ENCODE data around the gene IGFBP2.

IGFBP2 gene

DNA sequence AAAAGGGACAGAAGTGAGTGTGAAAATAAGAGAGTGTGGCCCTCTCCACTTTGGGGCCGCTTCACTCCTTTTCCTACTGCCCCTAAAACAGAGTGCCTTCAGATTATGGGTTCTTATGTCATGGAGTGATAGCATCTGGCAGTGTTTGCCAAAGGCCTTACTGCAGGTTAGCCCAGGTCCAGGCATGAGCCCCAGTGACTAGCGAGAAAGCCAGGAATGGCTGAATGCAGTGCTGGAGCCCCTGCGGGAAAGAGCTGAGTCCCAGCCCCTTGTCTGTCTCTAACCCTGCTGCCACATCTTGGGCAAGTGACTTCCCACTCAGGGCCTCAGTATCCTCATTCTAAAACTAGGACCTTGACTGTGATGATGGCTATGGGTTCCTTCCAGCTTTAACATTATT, 56.2 kb downstream of the IGFBP2 start:
- no peak for DNase-seq

DNA sequence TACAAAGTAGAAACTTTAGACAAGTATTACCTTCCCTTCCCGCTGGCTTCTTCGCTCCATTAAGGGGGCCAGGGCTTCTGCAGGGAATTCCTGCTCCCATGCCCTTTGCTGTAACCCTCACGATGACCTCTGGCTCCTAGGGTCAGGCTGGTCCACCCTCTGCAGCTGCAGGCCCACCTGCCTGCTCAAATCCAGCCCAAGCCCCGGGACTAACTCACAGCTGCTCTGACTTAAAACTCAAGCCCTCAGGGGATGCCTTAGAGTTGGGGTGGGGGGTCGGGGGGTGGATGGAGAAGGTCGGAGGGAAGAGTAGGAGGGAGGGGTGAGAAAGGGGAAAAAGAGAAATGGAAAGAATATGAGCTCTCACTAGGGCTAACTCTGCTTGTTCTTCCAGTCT, 57.2 kb downstream of the IGFBP2 start:
- no peak for DNase-seq

DNA sequence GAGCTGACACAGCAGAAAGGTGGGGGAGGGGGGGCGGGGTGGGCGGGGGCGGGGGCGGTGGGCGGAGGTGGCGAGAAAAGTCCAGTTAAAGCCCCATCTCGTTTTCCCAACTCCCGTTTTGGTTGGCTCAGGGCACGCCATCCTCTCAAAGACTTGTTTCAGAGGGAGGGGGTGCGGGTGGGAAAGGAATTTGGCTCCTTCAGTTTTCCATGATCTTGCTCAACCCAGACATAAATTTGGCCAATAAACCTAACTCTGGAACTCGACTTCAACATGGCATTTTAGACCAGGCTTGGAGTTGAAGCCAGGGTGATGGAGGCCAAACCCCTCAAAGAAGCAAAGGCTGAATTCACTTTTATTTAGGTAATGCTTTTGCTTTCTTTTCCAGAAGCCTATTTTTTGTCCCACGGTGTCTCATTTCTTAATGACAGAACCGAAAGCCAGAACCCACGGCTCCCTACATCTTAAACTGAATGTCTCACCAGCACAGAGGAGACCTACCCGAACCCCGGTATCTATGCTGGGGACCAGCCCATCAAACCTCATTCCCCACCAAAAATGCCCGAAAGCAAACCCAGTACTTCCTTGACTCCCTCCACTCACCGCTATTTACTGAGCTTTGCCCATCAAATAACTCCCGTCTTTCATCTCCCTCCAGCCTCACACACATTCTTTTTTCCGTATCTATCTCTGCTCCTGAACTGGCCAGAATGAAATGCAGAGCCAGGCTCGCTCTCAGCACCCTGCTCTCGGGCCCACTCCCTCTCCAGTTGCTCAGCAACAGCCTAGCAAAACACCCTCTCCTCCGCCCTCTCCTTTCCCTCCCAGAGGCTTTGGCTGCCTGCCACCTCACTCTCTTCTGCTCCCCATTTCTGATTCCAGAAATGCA, 57.9 kb downstream of the IGFBP2 start:
- no peak for DNase-seq

DNA sequence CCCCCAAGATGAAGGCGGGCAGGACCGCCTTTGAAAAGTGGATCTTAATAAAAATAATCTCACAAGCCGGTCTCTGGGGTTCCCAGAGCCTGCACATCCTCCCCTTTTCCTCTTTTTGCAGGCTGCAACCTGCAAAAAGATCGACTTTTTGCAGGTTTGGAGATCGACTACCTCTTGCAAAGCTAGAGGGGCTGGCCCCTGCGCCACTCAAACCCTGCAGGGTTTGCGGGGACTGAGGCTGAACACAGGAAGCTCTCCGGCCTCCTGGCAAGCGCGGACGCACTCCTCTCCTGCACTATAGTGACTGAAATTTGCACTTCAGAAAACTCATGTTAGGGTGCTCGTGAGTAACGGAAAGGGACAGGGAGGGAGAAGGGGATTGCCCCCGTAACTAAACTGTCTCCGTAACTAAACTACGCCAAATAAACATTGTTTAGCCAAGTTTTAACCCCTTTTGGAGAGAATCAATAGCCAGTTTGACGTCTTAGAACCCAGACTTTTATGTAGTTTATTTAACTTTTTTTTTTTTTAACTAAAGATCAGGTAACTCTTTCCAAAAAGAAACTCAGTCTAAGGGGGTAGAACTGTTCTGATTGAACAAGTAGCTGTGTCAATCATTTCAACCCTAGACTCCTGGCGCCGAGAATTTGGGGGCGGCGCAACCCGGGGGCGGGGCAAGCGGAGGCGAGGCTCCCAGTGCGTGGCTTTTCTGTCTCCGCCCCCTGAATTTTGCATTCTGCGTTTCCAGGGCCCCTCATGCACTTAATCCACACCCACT, 59.6 kb downstream of the IGFBP2 start:
- peak; percentile 71 for DNase-seq

DNA sequence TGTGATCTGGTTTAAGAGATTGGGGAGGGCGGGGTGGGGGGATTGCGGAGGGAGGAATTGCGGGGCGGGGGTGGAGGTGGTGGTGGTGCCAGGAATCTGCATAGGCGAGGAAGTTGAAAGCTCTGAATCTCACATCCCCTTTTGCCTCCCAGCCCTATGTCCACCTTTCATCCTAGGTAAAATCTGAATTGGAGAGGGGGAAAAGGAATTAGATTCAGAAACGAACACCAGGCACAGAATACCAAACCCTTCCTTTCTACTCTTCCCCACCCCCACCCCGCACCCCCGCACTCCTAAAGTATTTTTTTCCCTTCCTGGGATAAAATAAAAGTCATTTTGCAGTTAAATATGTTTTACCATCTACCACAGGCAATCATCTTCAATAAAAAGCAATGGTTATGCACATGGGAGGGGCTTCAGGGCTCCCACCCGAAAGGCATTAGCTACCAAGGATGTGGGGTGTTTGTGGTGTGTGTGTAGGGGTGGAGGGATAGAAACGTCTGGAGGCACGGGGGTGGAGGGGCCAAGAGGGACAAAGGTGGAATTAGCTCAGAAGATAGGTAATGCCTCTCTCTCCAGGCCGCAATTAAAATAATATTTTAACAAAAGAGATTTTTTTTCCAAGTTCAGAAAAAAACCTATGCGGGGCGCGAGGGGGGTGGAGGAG, 60.3 kb downstream of the IGFBP2 start:
- no peak for DNase-seq

DNA sequence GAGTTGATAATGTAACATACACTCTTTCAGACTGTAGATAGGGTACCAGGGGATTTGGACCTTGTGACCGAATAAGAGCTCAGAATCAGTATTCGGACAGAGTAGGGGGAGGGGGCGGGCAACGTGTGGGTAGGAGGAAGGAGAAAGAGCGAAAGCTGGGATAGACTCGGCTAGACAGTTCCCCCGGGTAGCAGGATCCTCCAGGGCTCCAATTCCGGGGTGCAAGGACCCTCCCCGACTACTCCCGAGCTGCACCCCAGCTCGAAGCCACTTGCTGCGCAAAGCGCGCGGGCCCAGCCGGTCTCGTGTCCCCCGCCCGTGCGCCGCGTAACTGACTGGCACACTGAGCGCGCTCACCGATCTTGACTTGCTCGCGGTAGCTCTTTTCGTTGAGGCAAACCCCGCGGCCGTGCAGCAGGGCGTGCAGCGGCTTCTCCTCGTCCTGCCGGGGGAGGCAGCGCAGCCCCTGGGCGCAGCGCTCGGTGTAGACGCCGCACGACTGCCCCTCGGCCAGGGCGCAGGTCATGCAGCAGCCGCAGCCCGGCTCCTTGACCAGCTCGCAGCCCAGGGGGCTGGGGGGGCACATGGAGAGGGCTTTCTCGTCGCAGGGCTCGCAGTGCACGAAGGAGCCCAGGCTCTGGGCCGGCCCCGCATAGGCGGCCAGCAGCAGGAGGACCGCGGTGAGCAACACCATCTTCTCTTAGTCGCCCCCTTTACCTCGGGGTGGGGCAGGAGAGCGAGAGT, 61.0 kb downstream of the IGFBP2 start:
- DNase-seq = no peak

DNA sequence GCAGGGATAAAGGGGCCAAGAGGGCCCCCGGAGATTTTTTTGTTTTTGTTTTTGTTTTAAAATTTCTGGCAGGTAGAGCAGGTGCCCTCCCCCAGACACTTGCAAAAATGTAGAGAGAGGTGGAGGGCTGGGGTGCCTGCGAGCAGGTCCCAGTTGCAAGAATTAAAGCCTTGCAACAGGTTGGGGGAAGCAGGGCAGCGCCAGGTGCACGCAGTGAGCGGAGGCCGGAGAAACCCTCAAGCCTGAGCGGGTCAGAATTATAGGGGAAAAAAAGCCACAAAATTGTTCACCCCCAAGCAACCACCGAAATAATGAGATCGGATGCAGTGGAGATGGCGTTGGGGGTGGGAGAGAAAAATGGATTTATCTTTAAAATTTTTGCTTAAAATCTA, 61.6 kb downstream of the IGFBP2 start:
- no peak for DNase-seq

DNA sequence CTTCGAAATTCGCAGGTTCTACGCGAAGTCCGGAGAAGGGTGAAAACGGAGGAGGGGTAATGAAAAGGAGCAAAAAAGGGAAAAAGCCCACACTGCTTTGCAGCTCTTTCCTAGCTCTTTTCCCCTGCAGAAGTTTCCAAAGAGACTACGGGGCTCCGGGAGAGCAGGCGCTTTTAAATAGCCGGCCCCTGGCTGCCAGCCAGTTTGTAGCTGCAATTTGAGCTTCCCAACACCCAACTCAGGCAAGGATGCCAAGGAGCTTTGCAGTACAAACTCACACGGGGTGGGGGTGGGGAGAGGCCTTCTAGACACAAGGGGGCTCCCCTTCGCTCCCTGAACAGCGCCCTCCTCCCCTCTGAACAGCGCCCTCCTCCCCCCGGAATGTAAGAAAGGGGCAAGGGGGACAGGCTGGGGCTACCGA, 62.2 kb downstream of the IGFBP2 start, which contains the start of gene IGFBP5:
IGFBP5 (minus strand) TSS at position 149 of the 421 bp plus-strand sequence. CDS start 774 bp downstream, outside the sequence.
- DNase-seq = no peak

DNA sequence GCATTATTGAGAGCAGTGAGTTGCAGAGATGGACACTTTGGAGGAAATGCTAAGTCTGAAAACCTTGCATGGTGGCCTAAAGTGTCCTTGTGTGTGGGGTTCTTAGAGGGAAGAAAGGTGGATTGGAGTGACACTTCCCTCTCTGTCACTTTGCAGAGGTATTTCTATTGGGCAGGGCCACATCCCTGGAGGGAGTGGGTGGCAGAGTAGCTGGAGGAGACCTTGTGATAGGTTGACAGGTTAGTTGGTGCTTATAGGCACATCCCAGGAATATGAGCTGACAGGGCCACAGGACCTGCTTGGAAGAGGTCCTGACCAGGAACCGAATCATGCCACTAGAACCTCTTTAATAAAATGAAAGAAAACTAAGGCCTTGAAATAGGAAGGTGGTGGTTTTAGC, 63.1 kb downstream of the IGFBP2 start:
- no peak for DNase-seq

DNA sequence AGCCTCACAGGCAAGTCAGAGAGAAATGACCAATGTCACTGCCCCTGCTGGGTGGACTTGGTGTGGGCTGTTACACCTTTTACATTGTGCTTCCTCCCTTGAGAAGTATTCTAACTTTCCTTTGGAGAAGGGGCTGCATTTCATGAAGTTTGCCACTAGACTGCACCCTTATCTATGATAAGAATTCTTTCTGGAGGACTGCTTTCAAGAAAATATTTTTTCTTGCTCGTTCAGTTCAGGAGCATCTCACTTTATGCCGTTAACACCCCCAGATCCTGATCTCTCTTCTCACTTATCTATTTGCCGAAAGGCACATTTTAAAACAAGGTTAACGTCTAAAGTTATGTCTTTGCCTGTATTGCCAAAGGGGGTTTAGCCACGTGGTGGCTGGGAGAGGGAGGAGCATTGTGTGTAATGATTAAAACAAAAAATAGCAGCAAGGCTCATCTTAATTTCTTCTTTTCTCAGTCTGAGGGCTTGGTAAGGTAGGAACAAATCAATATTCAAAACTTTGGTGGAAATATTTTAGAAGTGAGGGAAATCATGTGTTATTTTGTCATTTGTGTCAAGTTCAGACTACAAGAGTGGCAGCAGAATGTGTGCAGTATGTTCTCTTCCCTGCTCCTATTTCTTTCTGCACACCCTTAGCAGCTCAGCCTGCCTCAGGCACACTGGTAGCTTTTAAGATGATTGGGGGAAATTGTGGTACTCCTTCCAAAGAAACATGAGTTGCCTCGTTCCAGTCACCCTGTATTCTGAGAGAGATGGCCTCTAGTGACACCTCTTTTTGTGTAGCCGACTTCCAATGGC, 63.7 kb downstream of the IGFBP2 start:
- DNase-seq = no peak

DNA sequence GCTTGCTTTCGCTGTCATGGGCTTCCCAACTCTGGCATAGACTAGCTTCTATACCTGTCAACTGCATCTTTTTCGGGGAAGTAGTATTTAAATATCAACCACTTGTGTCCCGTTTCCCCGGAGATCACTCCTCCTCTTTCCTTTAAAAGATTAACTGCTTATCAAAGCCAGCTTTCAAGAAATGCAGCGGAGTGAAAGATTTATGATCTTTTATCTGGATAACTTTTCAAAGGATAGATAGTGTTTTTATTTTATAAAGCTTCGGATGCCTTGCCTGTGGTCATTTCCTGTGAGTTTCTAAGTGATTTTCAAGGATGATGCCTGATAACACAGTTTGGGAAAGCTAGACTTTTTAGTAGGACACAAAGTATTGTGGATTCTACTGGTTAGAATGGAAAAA, 65.1 kb downstream of the IGFBP2 start:
- no peak for DNase-seq

DNA sequence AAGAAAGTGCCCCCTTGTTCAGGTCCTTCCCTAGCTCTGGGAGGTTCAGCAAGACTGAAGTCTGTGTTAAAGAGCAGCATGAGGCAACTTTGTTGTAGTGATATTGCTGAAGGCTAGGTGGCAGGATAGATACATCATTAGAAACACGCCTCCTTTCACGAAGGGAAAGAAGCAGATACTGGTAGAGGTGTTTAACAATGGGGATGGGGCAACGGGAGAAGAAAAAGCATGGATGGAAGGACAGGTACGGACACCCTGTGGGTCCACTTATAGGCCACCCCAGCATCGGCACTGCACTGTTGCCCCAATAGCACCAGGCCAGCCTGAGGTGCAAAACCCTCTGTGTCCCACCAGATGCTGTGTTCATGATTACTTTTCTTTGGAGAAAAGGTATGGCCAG, 65.7 kb downstream of the IGFBP2 start:
- no peak for DNase-seq

DNA sequence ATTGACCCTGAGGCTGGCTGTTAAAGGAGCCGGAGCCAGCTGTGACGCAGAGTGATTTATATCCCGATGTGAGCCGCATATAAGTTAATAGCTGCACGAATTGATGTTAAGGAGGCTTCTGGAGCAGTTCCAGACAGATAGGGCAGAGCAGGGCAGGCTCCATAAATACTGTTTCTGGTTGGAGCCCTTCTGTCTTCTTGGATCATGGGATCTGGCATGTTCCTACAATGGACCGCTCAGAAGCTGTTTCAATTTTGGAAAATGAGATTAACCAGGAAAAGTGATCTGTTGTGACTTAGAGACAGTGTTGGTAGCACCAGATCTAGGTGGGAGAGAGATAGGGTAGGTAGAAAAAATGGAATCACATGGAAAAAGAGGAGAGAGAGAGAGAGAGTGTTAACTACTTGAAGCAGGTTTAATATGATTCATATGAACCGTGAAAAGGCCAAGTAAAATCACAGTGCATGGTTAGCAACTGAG, 66.9 kb downstream of the IGFBP2 start:
- no peak for DNase-seq

DNA sequence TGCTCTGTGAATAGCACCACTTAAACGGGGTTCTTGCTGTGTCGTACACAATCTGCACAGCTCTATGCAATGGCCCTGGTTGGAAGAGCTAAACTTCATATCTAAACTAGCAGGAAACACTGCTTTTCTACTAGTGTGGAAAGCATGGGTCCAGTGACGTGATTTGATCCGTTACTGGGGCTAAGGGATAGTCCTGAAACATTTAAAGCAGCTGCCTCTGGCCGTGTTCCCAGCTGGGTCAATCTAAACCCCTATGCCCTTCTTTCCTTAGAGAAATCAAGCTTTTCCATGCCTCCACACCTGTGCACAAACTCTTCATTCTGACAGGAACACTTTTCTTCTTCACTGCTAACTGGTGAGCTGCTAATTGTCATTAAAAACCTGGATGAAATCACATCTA, 67.6 kb downstream of the IGFBP2 start:
- no peak for DNase-seq

DNA sequence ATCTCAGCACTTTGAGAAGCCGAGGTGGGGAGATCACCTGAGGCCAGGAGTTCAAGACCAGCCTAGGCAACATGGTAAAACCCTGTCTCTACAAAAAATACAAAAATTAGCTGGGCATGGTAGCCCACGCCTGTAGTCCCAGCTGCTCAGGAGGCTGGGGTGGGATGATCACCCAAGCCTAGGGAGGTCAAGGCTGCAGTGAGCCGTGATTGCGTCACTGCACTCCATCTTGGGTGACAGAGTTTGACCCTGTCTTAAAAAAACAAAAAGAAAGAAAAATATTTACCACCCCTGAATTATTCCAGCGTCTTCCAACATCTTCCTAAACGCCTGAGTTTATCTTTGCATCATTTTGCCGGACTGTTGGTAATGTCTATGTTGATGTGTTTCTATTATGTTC, 68.3 kb downstream of the IGFBP2 start:
- no peak for DNase-seq

DNA sequence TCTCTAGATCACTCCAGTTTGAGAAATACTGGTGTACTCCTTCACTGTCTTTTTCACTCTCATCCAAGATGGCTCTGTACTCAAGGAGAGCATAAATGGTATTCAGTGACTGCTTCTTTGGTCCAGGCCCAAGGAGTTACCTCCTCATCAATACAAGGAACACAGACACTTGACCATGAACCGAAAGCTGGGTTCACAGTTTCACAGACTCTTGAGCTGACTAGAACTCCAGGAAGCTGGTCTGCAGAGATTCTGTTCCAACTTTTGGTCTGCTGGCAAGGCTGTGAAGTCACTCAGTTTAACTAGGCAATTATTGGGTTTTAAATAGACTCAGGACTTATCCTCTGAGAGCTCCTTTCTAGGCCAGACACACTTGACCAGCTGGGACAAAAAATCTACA, 69.5 kb downstream of the IGFBP2 start:
- no peak for DNase-seq

DNA sequence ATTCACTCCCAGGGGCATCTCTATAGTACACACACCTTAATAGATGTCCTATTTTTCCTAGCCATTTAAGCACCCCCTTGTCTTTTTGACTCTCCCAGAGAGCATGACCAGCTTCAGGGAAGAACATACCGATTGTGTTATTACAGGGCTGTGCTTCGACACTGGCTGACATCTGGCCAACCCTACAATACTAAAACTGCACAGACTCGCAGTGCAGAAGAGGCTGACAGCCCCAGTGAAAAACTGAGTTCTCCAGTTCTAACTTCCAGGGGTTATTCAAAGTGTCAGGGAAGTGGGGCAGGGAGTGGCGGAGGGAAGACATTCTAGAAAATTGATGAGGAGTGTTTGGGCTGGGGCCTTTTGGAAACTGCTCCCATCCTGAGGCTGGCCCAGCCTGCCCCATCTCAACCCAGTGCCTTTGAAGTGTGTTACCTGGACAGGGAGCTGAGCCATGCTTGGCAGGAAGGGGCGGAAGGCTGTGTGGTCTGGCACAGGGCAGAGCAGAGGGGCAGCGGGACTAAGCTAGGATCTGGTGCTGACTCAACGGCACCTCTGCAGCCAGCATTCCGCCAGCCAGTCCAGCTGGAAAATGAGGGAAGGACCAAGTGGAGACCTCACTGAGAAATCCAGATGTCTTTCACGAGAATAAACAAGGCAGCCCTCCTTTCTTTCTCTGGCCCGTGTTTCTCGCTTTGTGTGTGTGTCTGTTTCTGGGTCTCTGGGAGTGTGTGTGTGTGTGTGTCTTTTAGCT, 77.5 kb downstream of the IGFBP2 start:
- DNase-seq = no peak

DNA sequence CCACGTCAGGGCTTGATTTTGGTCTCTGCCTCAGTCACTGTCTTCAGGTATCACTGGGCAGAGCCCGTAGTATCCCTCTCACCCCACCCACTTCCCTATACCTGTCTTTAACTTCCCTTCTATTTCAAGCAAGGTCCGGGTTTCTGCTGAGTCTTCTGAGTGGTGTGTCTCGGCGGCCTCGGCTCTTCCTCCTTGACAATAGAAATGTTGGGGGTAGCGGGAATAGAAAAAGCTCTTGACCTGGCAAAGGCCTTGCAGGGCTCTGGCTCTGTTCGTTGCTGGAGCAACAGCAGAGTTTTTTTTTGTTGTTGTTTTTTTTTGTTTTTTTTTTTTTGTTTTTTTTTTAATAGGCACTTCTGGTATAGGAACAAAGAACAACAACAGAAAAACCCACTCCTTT, 78.1 kb downstream of the IGFBP2 start:
- DNase-seq = no peak

DNA sequence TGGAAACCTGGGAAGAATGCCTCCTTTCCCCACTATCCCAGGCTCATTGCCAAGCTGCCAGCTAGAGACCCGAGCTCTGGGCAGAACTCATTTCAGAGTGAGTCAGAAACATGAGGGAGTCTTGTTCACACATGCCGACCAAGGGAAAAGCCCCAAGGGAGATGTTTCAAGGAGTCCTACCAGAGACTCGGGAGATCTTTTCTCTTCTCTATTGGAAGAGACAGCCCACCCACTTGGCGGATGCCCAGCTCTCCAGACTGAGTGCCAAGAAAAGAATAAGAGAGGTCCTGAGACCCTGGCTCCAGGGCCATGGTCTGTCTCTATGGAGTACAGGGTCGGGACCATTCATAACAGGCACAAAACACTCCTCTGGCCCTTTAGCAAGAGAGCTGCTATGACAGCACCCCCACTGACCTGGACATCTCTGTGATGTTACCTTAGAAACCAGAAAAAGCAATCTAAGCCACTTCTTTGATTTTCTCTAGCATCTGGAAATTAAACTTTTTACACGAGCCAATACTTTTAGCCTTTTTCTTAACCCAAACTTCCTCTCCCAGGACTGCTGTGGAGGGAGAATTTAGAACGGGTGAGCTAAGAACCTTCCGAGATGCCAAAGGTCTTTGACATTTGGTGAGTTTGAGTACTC, 80.6 kb downstream of the IGFBP2 start:
- no peak for DNase-seq

Measured in activated T-cell treated with anti-CD3 and anti-CD28 coated beads for 4 hours (primary cell).